GM19351 (cell line): Measurements from ENCODE around the gene KLF4.
"Not testable (repeated sequence)": the region's sequence is repeated elsewhere in the genome, so short reads cannot be mapped to it uniquely, and the experiment has no call there.

ENCODE experiments used
- ATAC-seq: cut with Tn5 transposase; IDR thresholded peaks from one replicate; pipeline ENCODE4 v1.9.1; 2021; ENCODE audit warnings: mild to moderate bottlenecking, moderate library complexity; ENCODE audit not compliant: unreplicated experiment

KLF4 gene

GRCh38 chr9:107489687-107490605 lies at the start of gene KLF4:
TSS of gene KLF4 (minus strand) at chr9:107489769. CDS start at chr9:107489172, 597 bp downstream.
- ATAC-seq = peak; percentile 67

- ATAC-seq = no peak
Observed at GRCh38 chr9:107536462-107536861, 46.9 kb upstream of the KLF4 start.

GRCh38 chr9:107534510-107535078 lies 45.0 kb upstream of the KLF4 start:
- no peak for ATAC-seq

GRCh38 chr9:107530679-107531078 lies 41.1 kb upstream of the KLF4 start:
- no peak for ATAC-seq

GRCh38 chr9:107528686-107529085 lies 39.1 kb upstream of the KLF4 start:
- ATAC-seq = no peak

- ATAC-seq = no peak
Observed at GRCh38 chr9:107523539-107523938, 34.0 kb upstream of the KLF4 start.

GRCh38 chr9:107520186-107520585 lies 30.6 kb upstream of the KLF4 start:
- no peak for ATAC-seq

- ATAC-seq = no peak
Observed at GRCh38 chr9:107518037-107518807, 28.7 kb upstream of the KLF4 start.

GRCh38 chr9:107513464-107514100 lies 24.0 kb upstream of the KLF4 start:
- no peak for ATAC-seq

GRCh38 chr9:107504585-107505455 lies 15.3 kb upstream of the KLF4 start:
- ATAC-seq = no peak

- no peak for ATAC-seq
Observed at GRCh38 chr9:107502464-107502863, 12.9 kb upstream of the KLF4 start.

- not testable (repeated sequence) for ATAC-seq
Observed at GRCh38 chr9:107500421-107501200, 11.0 kb upstream of the KLF4 start.

GRCh38 chr9:107496976-107497375 lies 7.4 kb upstream of the KLF4 start:
- ATAC-seq = no peak

GRCh38 chr9:107492381-107492970 lies 2.9 kb upstream of the KLF4 start:
- no peak for ATAC-seq

GRCh38 chr9:107491081-107492053 lies 1.8 kb upstream of the KLF4 start:
- ATAC-seq = no peak

- not testable (repeated sequence) for ATAC-seq
Observed at GRCh38 chr9:107490606-107490970, 1.0 kb upstream of the KLF4 start.

- ATAC-seq = peak; percentile 35
Observed at GRCh38 chr9:107489144-107489673, 360 bp downstream of the KLF4 start.
